K562 (cell line): ENCODE results near the gene PTPN18. TPM values are rescaled to one million over a fixed set of nuclear protein-coding genes. Genes with fewer than 3 reads are reported as not detected.
A peak's percentile ranks its signal among the peaks of the same experiment; 100 is the strongest.

Experiments
- ATAC-seq: fragments of 200-7000 bp; cut with Tn5 transposase; 3 replicates; pipeline ENCODE4 v1.9.1; 2020; ENCODE audit warnings: moderate library complexity
- BruUV-seq: library from RNA; stranded (reverse); fragments of 400-500 nt; replicated peaks from 2 replicates; lab custom pipeline; 2021; lab: Mats Ljungman, UMichigan
- CTCF ChIA-PET: fragments of 300-600 bp; formaldehyde crosslinking; extraction: SDS; loops from one replicate; lab custom pipeline; 2021; ENCODE audit warnings: low intra/inter-chr PET ratio; lab: Yijun Ruan, JAX
- POLR2A ChIA-PET: fragments of 300-600, 350-650 bp; sonication (Branson Sonifier 250); formaldehyde crosslinking; extraction: SDS; loops from one replicate; lab custom pipeline; 2021; ENCODE audit warnings: antibody characterized with exemption, inconsistent platforms; lab: Yijun Ruan, JAX
- DNase-seq, 4 experiments: peaks; one replicate each; pipeline versions ENCODE4 v3.0.0 to v3.0.0-alpha.2; 2011 to 2018; ENCODE audit warnings: low spot score in 3 of 4, mixed read lengths in 3 of 4; ENCODE audit errors: extremely low read depth in 1 of 4
- FAIRE-seq: peaks from 2 replicates; lab custom pipeline; 2011; peaks lifted over from hg19 to GRCh38; lab: Jason Lieb, UNC
- H2AFZ ChIP-seq: 2 replicates; pipeline ENCODE4 v1.6.0; 2011; ENCODE audit warnings: low read depth, low read length, control low read depth, inconsistent platforms
- H3K27ac ChIP-seq: fragments of 200-600 bp; 3 replicates; pipeline ENCODE4 v1.8.0; 2011; ENCODE audit warnings: low read depth, mild to moderate bottlenecking, control low read depth, inconsistent platforms, low read length, moderate library complexity, mixed read lengths; ENCODE audit errors: extremely low read depth
- H3K27me3 ChIP-seq, 2 experiments: fragments of 300-600 bp in 1 of 2; 2 replicates in 1 of 2; 3 replicates in 1 of 2; pipeline versions ENCODE4 v1.6.0 to v1.8.0; 2011; ENCODE audit warnings: inconsistent platforms in 2 of 2, low read length in 2 of 2, mild to moderate bottlenecking in 1 of 2, mixed read lengths in 1 of 2, moderate library complexity in 1 of 2; ENCODE audit not compliant: control insufficient read depth in 2 of 2, insufficient read depth in 2 of 2
- H3K36me3 ChIP-seq: fragments of 300-600 bp; 3 replicates; pipeline ENCODE4 v1.8.0; 2011; ENCODE audit warnings: mild to moderate bottlenecking, low read length, inconsistent platforms; ENCODE audit not compliant: control insufficient read depth, insufficient read depth
- H3K4me1 ChIP-seq, 2 experiments: fragments of 200-600 bp in 1 of 2; replicated peaks in 1 of 2; 2 replicates in 1 of 2; 3 replicates in 1 of 2; pipeline versions ENCODE4 v1.5.1 to v1.8.0; 2011; ENCODE audit warnings: inconsistent platforms in 2 of 2, low read length in 2 of 2, mild to moderate bottlenecking in 1 of 2, mixed read lengths in 1 of 2, moderate library complexity in 1 of 2; ENCODE audit not compliant: control insufficient read depth in 2 of 2, insufficient read depth in 2 of 2
- H3K4me2 ChIP-seq: 2 replicates; pipeline ENCODE4 v1.6.1; 2011; ENCODE audit warnings: low read length, control low read depth, inconsistent platforms, mixed read lengths; ENCODE audit not compliant: insufficient read depth
- H3K4me3 ChIP-seq: fragments of 200-600 bp; sonication (generic), shearing (Covaris generic); 2 replicates; pipeline ENCODE4 v1.5.1; 2016; ENCODE audit warnings: control low read depth, inconsistent platforms
- H3K79me2 ChIP-seq: fragments of 200-600 bp; 3 replicates; pipeline ENCODE4 v1.8.0; 2011; ENCODE audit warnings: low read length, inconsistent platforms; ENCODE audit not compliant: control insufficient read depth, insufficient read depth
- H3K9ac ChIP-seq, 2 experiments: 2 replicates each; pipeline versions ENCODE4 v1.6.0 to v1.6.1; 2011; ENCODE audit warnings: low read depth in 2 of 2, low read length in 2 of 2, control low read depth in 1 of 2, inconsistent platforms in 1 of 2, mild to moderate bottlenecking in 1 of 2, mixed read lengths in 1 of 2; ENCODE audit not compliant: insufficient read depth in 1 of 2
- H3K9me1 ChIP-seq: one replicate; pipeline ENCODE4 v1.6.0; 2011; ENCODE audit warnings: inconsistent platforms, mild to moderate bottlenecking, low read length, moderate library complexity; ENCODE audit not compliant: control insufficient read depth, insufficient read depth
- H3K9me3 ChIP-seq: replicated peaks from 2 replicates; pipeline ENCODE4 v1.5.1; 2011; ENCODE audit warnings: low read depth, low read length, inconsistent platforms; ENCODE audit not compliant: control insufficient read depth, insufficient read depth
- H4K20me1 ChIP-seq: replicated peaks from 2 replicates; pipeline ENCODE4 v1.6.1; 2011; ENCODE audit warnings: low read length, inconsistent platforms, mixed read lengths; ENCODE audit not compliant: control insufficient read depth, insufficient read depth
- CTCF ChIP-seq, 3 experiments: IDR thresholded peaks in 2 of 3; conservative IDR thresholded peaks in 1 of 3; 2 replicates each; pipeline ENCODE4 v1.5.1; 2011 to 2012; ENCODE audit warnings: low read length in 3 of 3, mild to moderate bottlenecking in 3 of 3, control low read depth in 2 of 3, improper control_type of control experiment in 1 of 3, inconsistent platforms in 1 of 3, low read depth in 1 of 3, mixed read lengths in 1 of 3, moderate library complexity in 1 of 3; ENCODE audit not compliant: insufficient read depth in 2 of 3
- RAD21 ChIP-seq, 2 experiments: fragments of 250-450 bp in 1 of 2; fragments of 450-650 bp in 1 of 2; sonication (Bioruptor Pico) in 1 of 2; formaldehyde crosslinking in 1 of 2; IDR thresholded peaks in 1 of 2; conservative IDR thresholded peaks in 1 of 2; 2 replicates each; pipeline versions ENCODE4 v1.4.0 to v1.8.0; 2020 to 2022; ENCODE audit warnings: mild to moderate bottlenecking in 2 of 2, moderate library complexity in 1 of 2
- ZNF277 ChIP-seq: fragments of 250-450 bp; sonication (Bioruptor Pico); IDR thresholded peaks from 2 replicates; pipeline ENCODE4 v1.8.0; 2022; ENCODE audit warnings: inconsistent platforms, mild to moderate bottlenecking, moderate library complexity, borderline replicate concordance
- WGBS: fragments of 100-300 bp; shearing (Covaris generic); methylation state at CpG from one replicate; pipeline ENCODE4 v1.1.6; 2016; ENCODE audit warnings: low coverage, mixed read lengths; ENCODE audit not compliant: insufficient coverage; ENCODE audit errors: missing lambda C conversion rate; 5-methylcytosine and 5-hydroxymethylcytosine counted together
- in situ Hi-C: fragments of 300-500 bp; cut with MboI; formaldehyde crosslinking; loops from 4 replicates; pipeline ENCODE4 v1.15.0; 2018; ENCODE audit warnings: inconsistent platforms, mixed read lengths
- intact Hi-C: fragments of 100-400 bp; cut with micrococcal nuclease; formaldehyde crosslinking; loops from 2 replicates; pipeline ENCODE4 v1.14.2; 2022
- polyA plus RNA-seq, 8 experiments: library from polyadenylated mRNA; depleted of rRNA in 4 of 8; stranded (reverse) in 5 of 8; unstranded in 3 of 8; fragments of >200 nt; fragmentation: Nextera tagmentation in 2 of 8; fragmentation: Illumina TruSeq in 1 of 8; extraction: Ambion mirVana in 2 of 8; extraction: Trizol in 1 of 8; gene quantifications; 2 replicates each; pipeline versions ENCODE4 v1.2.1 to v1.2.3, GENCODE V29; 2011 to 2014; ENCODE audit warnings: inconsistent platforms in 1 of 8, missing spikeins in 1 of 8
- total RNA-seq, 7 experiments: library from RNA; depleted of rRNA in 6 of 7; stranded (reverse); fragments of >200 nt in 6 of 7; fragmentation: Illumina TruSeq in 2 of 7; extraction: Trizol in 2 of 7; gene quantifications; 2 replicates each; pipeline versions ENCODE4 v1.2.1 to v1.2.3, GENCODE V29; 2011 to 2021; ENCODE audit warnings: low replicate concordance in 1 of 7

The PTPN18 gene
- total and polyA plus RNA-seq, 9 of the 15 experiments (the other 6 are each of a cell fraction or from before 2014, with no cell fraction given): 11.6 to 90.7 (median 49.6) TPM

- intact Hi-C loops (no loop called here), in situ Hi-C loops (loop anchor here (25.0 kb wide), 1 partner anchor 211 kb away; the partner anchor contains the start of gene CFC1)
- BruUV-seq: no TSS peak
- ATAC-seq (no peak), FAIRE-seq (no peak), DNase-seq (no peak)
- peaks cover 49 to 60% of the 10 kb centered on the region in 2 experiments for H3K4me1 ChIP-seq
- no peak overlapping the region for H2AFZ ChIP-seq
- no peaks in the 10 kb centered on the region for H4K20me1 ChIP-seq
- H3K79me2 ChIP-seq: peaks cover 35% of the 10 kb centered on the region
- H3K27me3 ChIP-seq: no peaks in the 10 kb centered on the region
- peaks cover 21% of the 10 kb centered on the region; the same call in 2 of the 3 replicates for H3K36me3 ChIP-seq
- WGBS: 66% methylated on average over 10 of the region's 11 CpGs
- no peaks in the 10 kb centered on the region for H3K9me1 ChIP-seq
- H3K4me2 ChIP-seq: no peak overlapping the region
- peaks cover 2% of the 10 kb centered on the region; the same call in 1 of the 2 replicates for H3K9me3 ChIP-seq
- POLR2A ChIA-PET: interaction anchor here (0.7 to 4.0 kb wide), 3 partner anchors 13 to 21 kb away, joined by 3 to 18 read pairs (median 5); partner anchors contain the start of gene PTPN18
- no peak overlapping the region for H3K27ac ChIP-seq
- CTCF ChIA-PET: no interaction called here
- no peak overlapping the region for H3K9ac ChIP-seq
- TF ChIP-seq RAD21 (CRISPR knock-in tag; conservative IDR thresholded peaks at IDR 0.05 in 1 of 2, IDR thresholded peaks at IDR 0.05 in 1 of 2) (peak in 1 of 2 experiments; percentile 12; a peak in 1 of 4 replicates), CTCF (IDR thresholded peaks at IDR 0.05 in 2 of 3, conservative IDR thresholded peaks at IDR 0.05 in 1 of 3; ENCODE audit: insufficient read depth in 2 of 3, low read depth in 1 of 3, low read length in 3 of 3) (peak; percentile 24 to 85 (median 47); a peak in 4 of 6 replicates), ZNF277 (CRISPR knock-in tag) (no peak)
- no peak overlapping the region for H3K4me3 ChIP-seq
Measured at GRCh38 chr2:130376433-130377293, 20.8 kb downstream of the PTPN18 start.
